Measurements from ENCODE around the gene CPNE9.

The CPNE9 gene

GRCh38 chr3:9731206-9732079, 27.8 kb downstream of the CPNE9 start, which contains the start of gene BRPF1:
TSS of gene BRPF1 (plus strand) at chr3:9731735. CDS start at chr3:9734141, 2,406 bp downstream.
- peak; percentile 96 for ATAC-seq
- TF ChIP-seq ZFP3 (CRISPR knock-in tag; IDR thresholded peaks at IDR 0.05) (0 out of 2 replicates have a peak, but pooled peaks have one; percentile 26), SNAI2 (CRISPR knock-in tag; IDR thresholded peaks at IDR 0.05) (no peak)

- peak; percentile 13 for ATAC-seq
- no peak for TF ChIP-seq ZFP30 (CRISPR knock-in tag; IDR thresholded peaks at IDR 0.05)
Observed at GRCh38 chr3:9732080-9732739, 28.6 kb downstream of the CPNE9 start.

GRCh38 chr3:9732740-9733115, 29.1 kb downstream of the CPNE9 start:
- no peak for TF ChIP-seq ESRRG (CRISPR knock-in tag; IDR thresholded peaks at IDR 0.05)
- TF ChIP-seq ZC3H10 (CRISPR knock-in tag; IDR thresholded peaks at IDR 0.05) = no peak
- no peak for TF ChIP-seq TSHZ2 (CRISPR knock-in tag; IDR thresholded peaks at IDR 0.05)
- TF ChIP-seq ARNTL (CRISPR knock-in tag; IDR thresholded peaks at IDR 0.05; ENCODE audit: borderline replicate concordance, low read depth) = no peak
- no peak for TF ChIP-seq TCF4 (CRISPR knock-in tag; IDR thresholded peaks at IDR 0.05; ENCODE audit: borderline replicate concordance)
- no peak for TF ChIP-seq RARB (CRISPR knock-in tag; IDR thresholded peaks at IDR 0.05)
- TF ChIP-seq CREB5 (CRISPR knock-in tag; IDR thresholded peaks at IDR 0.05; ENCODE audit: low read depth) = no peak
- TF ChIP-seq GLIS3 (CRISPR knock-in tag; IDR thresholded peaks at IDR 0.05) = no peak
- TF ChIP-seq ZNF70 (CRISPR knock-in tag; IDR thresholded peaks at IDR 0.05) = no peak
- TF ChIP-seq PPARA (CRISPR knock-in tag; IDR thresholded peaks at IDR 0.05; ENCODE audit: borderline replicate concordance) = no peak
- no peak for TF ChIP-seq ZFP3 (CRISPR knock-in tag; IDR thresholded peaks at IDR 0.05)
- TF ChIP-seq PATZ1 (CRISPR knock-in tag; IDR thresholded peaks at IDR 0.05; ENCODE audit: borderline replicate concordance) = no peak
- TF ChIP-seq BACH2 (CRISPR knock-in tag; IDR thresholded peaks at IDR 0.05; ENCODE audit: borderline replicate concordance) = no peak
- no peak for ATAC-seq

- no peak for TF ChIP-seq ARNTL (CRISPR knock-in tag; IDR thresholded peaks at IDR 0.05; ENCODE audit: borderline replicate concordance, low read depth)
- no peak for TF ChIP-seq ZFP30 (CRISPR knock-in tag; IDR thresholded peaks at IDR 0.05)
- TF ChIP-seq TOX (CRISPR knock-in tag; IDR thresholded peaks at IDR 0.05; ENCODE audit: borderline replicate concordance) = no peak
- no peak for TF ChIP-seq ZNF565 (CRISPR knock-in tag; conservative IDR thresholded peaks at IDR 0.05; ENCODE audit: low read depth)
- TF ChIP-seq CSRNP3 (CRISPR knock-in tag; IDR thresholded peaks at IDR 0.05) = no peak
- no peak for TF ChIP-seq CSDC2 (CRISPR knock-in tag; IDR thresholded peaks at IDR 0.05)
- TF ChIP-seq OSR1 (CRISPR knock-in tag; IDR thresholded peaks at IDR 0.05) = no peak
- TF ChIP-seq ISL1 (CRISPR knock-in tag; IDR thresholded peaks at IDR 0.05) = no peak
- ATAC-seq = no peak
Observed at GRCh38 chr3:9736831-9737230, 33.2 kb downstream of the CPNE9 start.

Measured in SK-N-SH treated with all-trans-retinoic acid at 6 μM for 48 hours (cell line).